Stimulated activated CD4-positive, alpha-beta T cell treated with anti-CD3 and anti-CD28 coated beads, Interleukin-4, amount 100 ng/mL, for 48 hours (primary cell): ENCODE measurements around the gene FRMD8.

ENCODE experiments used
- DNase-seq, 2 donors: peaks; one replicate each; pipeline ENCODE4 v3.0.0-alpha.2; 2020; ENCODE audit warnings: low read depth in 2 of 2

The FRMD8 gene

GRCh38 chr11:65376138-65376713 is 10.2 kb upstream of the FRMD8 start:
- no peak for DNase-seq

- no peak for DNase-seq
These were observed 9.4 kb upstream of the FRMD8 start for GRCh38 chr11:65377036-65377435.

- no peak for DNase-seq
These were observed 8.7 kb upstream of the FRMD8 start for GRCh38 chr11:65377777-65378176.

GRCh38 chr11:65378208-65378927 is 8.1 kb upstream of the FRMD8 start:
- DNase-seq: no peak

- no peak for DNase-seq
These were observed 7.4 kb upstream of the FRMD8 start for GRCh38 chr11:65378928-65379638.

- no peak for DNase-seq
These were observed 6.6 kb upstream of the FRMD8 start for GRCh38 chr11:65379698-65380459.

- no peak for DNase-seq
These were observed 5.8 kb upstream of the FRMD8 start for GRCh38 chr11:65380460-65381119.

- DNase-seq: no peak
These were observed 4.8 kb upstream of the FRMD8 start for GRCh38 chr11:65381716-65382032.

- peak; percentile 88 to 92 for DNase-seq
These were observed 4.2 kb upstream of the FRMD8 start, which contains the start of gene SLC25A45 for GRCh38 chr11:65382033-65382803. TSS of gene SLC25A45 (minus strand) at chr11:65382646. CDS start at chr11:65381951, 695 bp downstream.

- no peak for DNase-seq
These were observed 3.6 kb upstream of the FRMD8 start for GRCh38 chr11:65382804-65383368.

- no peak for DNase-seq
These were observed 2.7 kb upstream of the FRMD8 start for GRCh38 chr11:65383778-65384177.

- DNase-seq: no peak
These were observed 2.0 kb upstream of the FRMD8 start for GRCh38 chr11:65384301-65384889.

- no peak for DNase-seq
These were observed 2.3 kb downstream of the FRMD8 start for GRCh38 chr11:65388731-65389130.

- DNase-seq: no peak
These were observed 3.0 kb downstream of the FRMD8 start for GRCh38 chr11:65389294-65389980.

GRCh38 chr11:65390099-65390941 is 3.9 kb downstream of the FRMD8 start:
- no peak for DNase-seq

- DNase-seq: no peak
These were observed 4.6 kb downstream of the FRMD8 start for GRCh38 chr11:65390996-65391395.

- DNase-seq: no peak
These were observed 5.9 kb downstream of the FRMD8 start for GRCh38 chr11:65392186-65392829.

- DNase-seq: no peak
These were observed 6.5 kb downstream of the FRMD8 start for GRCh38 chr11:65392899-65393298.
